Ascending aorta (tissue), 2 donors: ENCODE data around the gene CEP131. TPM values are rescaled to one million over a fixed set of nuclear protein-coding genes. Genes with fewer than 3 reads are reported as not detected.

Experiments
- DNase-seq, 2 donors: peaks; one replicate each; pipeline ENCODE4 v3.0.0-alpha.2; 2019; ENCODE audit warnings: low spot score in 2 of 2
- H3K27ac ChIP-seq, 2 donors: fragments of 200-600 bp; sonication (generic); one replicate each; pipeline ENCODE4 v1.5.1; 2016 to 2017; ENCODE audit warnings: mild to moderate bottlenecking in 1 of 2
- H3K27me3 ChIP-seq: fragments of 200-600 bp; sonication (generic); one replicate; pipeline ENCODE4 v1.5.1; 2017
- H3K36me3 ChIP-seq, 2 donors: fragments of 200-600 bp; sonication (generic); one replicate each; pipeline ENCODE4 v1.5.1; 2016
- H3K4me1 ChIP-seq, 2 donors: fragments of 200-600 bp; sonication (generic); one replicate each; pipeline ENCODE4 v1.5.1; 2016 to 2017; ENCODE audit warnings: mild to moderate bottlenecking in 1 of 2
- H3K4me3 ChIP-seq, 2 donors: fragments of 200-600 bp; sonication (generic); one replicate each; pipeline ENCODE4 v1.5.1; 2016 to 2017; ENCODE audit warnings: mild to moderate bottlenecking in 1 of 2
- H3K9me3 ChIP-seq, 2 donors: fragments of 200-600 bp; sonication (generic); one replicate each; pipeline ENCODE4 v1.5.1; 2016
- CTCF ChIP-seq, 3 experiments: fragments of 200-600 bp in 2 of 3; fragments of 450-650 bp in 1 of 3; sonication (generic) in 2 of 3; IDR thresholded peaks; one replicate each; pipeline ENCODE4 v1.5.1; 2016 to 2019; ENCODE audit warnings: antibody characterized with exemption in 3 of 3, mild to moderate bottlenecking in 1 of 3, moderate library complexity in 1 of 3
- intact Hi-C: fragments of 100-400 bp; cut with DNase I; formaldehyde crosslinking; loops from one replicate; pipeline ENCODE4 v1.15.1; 2023
- total RNA-seq: library from RNA; depleted of rRNA; stranded (reverse); fragments of >200 nt; gene quantifications from one replicate; pipeline ENCODE4 v1.1.0, GENCODE V29; 2016

CEP131 gene
- total RNA-seq, 1 donor from 2014 or later, result 6.7 TPM

GRCh38 chr17:81244358-81245023, 21.7 kb upstream of the CEP131 start:
- TF ChIP-seq CTCF (IDR thresholded peaks at IDR 0.05), result no peak
- H3K4me1 ChIP-seq, result peaks cover 6 to 9% of the 10 kb centered on the region in 2 donors
- H3K4me3 ChIP-seq, result no peak overlapping the region
- peaks cover 0 to 4% of the 10 kb centered on the region in 2 donors for H3K36me3 ChIP-seq
- no peak overlapping the region for H3K27ac ChIP-seq
- intact Hi-C loops, result no loop called here
- no peaks in the 10 kb centered on the region for H3K27me3 ChIP-seq
- no peak for DNase-seq
- no peaks in the 10 kb centered on the region for H3K9me3 ChIP-seq

DNA sequence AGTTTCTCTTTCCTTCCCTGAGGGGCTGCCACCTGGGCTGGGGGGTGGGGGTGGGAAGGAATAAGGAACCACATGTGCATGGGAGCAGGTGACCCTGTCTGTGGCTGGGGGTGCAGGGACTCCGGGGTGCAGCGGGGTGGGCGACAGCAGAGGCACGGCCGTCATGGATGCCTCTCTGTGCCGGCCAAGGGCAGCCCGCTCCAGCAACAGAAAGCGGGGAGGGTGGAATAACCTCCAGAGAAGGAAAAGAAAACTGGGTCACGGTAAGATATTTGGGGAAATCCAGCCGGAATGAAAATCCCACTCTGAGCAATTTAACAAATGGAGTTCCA, 20.5 kb upstream of the CEP131 start:
- no peaks in the 10 kb centered on the region for H3K9me3 ChIP-seq
- intact Hi-C loops, result no loop called here
- H3K27ac ChIP-seq, result no peak overlapping the region
- H3K4me3 ChIP-seq, result no peak overlapping the region
- no peak for DNase-seq
- peaks cover 6 to 9% of the 10 kb centered on the region in 2 donors for H3K4me1 ChIP-seq
- no peak for TF ChIP-seq CTCF (IDR thresholded peaks at IDR 0.05)
- peaks cover 0 to 4% of the 10 kb centered on the region in 2 donors for H3K36me3 ChIP-seq
- H3K27me3 ChIP-seq, result no peaks in the 10 kb centered on the region

GRCh38 chr17:81242421-81243332, 19.9 kb upstream of the CEP131 start:
- no peak for DNase-seq
- intact Hi-C loops, result no loop called here
- no peak for TF ChIP-seq CTCF (IDR thresholded peaks at IDR 0.05)
- no peaks in the 10 kb centered on the region for H3K9me3 ChIP-seq
- H3K27ac ChIP-seq, result no peak overlapping the region
- no peak overlapping the region for H3K4me3 ChIP-seq
- peaks cover 0 to 4% of the 10 kb centered on the region in 2 donors for H3K36me3 ChIP-seq
- H3K27me3 ChIP-seq, result no peaks in the 10 kb centered on the region
- H3K4me1 ChIP-seq, result peaks cover 6 to 13% of the 10 kb centered on the region in 2 donors

GRCh38 chr17:81241648-81242420, 19.1 kb upstream of the CEP131 start:
- peak; percentile 66 to 81 (median 77) for TF ChIP-seq CTCF (IDR thresholded peaks at IDR 0.05)
- Histone ChIP-seq H3K9me3 (no peaks in the 10 kb centered on the region), H3K4me1 (peaks cover 6 to 20% of the 10 kb centered on the region in 2 donors), H3K27ac (no peak overlapping the region), H3K27me3 (no peaks in the 10 kb centered on the region), H3K4me3 (no peak overlapping the region), H3K36me3 (peaks cover 0 to 4% of the 10 kb centered on the region in 2 donors)
- intact Hi-C loops, result loop anchor here (1.0 kb wide), 1 partner anchor 100 kb away; no protein-coding TSS in a partner anchor
- DNase-seq, result peak in 1 of 2 donors; percentile 77

- TF ChIP-seq CTCF (IDR thresholded peaks at IDR 0.05), result no peak
- DNase-seq, result no peak
- peaks cover 6 to 23% of the 10 kb centered on the region in 2 donors for H3K4me1 ChIP-seq
- intact Hi-C loops, result loop anchor here (1.0 kb wide), 1 partner anchor 99 kb away; no protein-coding TSS in a partner anchor
- H3K27me3 ChIP-seq, result no peaks in the 10 kb centered on the region
- H3K36me3 ChIP-seq, result peaks cover 0 to 4% of the 10 kb centered on the region in 2 donors
- H3K27ac ChIP-seq, result no peak overlapping the region
- no peaks in the 10 kb centered on the region for H3K9me3 ChIP-seq
- no peak overlapping the region for H3K4me3 ChIP-seq
These were observed 18.4 kb upstream of the CEP131 start for GRCh38 chr17:81241203-81241602.
